ENCODE results near the gene TMED9.
A peak's percentile ranks its signal among the peaks of the same experiment; 100 is the strongest.

TMED9 gene

DNA sequence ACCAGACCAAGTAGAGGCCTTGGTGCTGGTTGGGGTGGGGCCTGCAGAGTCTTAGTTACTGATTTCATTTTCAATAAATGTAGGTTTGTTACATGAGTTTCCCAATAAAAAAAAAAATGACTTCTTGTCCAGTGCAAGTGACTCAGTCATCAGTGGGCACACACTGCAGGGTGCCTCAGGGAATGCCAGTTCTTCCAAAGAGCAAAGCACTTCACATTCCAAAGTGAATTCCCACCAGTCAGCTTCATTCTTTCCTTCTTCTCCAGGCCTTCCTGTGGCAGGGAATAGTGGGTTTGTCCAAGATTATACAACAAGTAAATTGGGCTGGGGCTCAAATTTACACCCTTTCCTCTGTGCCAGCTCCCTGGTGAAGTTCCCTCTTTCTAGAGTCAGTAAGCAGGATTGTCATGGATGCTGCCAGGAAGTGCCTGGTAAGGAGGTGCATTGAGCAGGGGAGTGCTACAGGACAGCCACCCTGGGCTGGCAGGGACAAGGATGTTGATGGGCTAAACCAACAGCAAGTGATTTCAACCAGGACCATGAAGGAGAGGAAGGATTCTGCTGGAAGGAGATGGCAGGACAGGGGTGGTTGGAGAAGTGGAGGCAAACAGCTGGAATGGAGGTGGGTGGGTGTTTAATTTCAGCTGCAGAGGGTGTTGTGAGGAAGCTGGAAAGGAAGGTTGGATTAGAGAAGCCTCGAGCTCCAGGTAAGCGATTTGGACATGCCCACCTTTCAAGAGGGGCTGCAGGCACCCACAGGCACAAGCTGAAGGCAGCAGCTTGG, 4.2 kb downstream of the TMED9 start:
- H3K27me3 Mint-ChIP-seq = peaks cover 2% of the 10 kb centered on the region
- no peaks in the 10 kb centered on the region for H3K9me3 Mint-ChIP-seq
- H3K27ac Mint-ChIP-seq = no peak overlapping the region
- DNase-seq = peak; percentile 24
- peaks cover 47% of the 10 kb centered on the region for H3K4me1 Mint-ChIP-seq (ENCODE audit: low read depth)
- no peak overlapping the region for H3K4me3 Mint-ChIP-seq
- H3K36me3 Mint-ChIP-seq (ENCODE audit: low read depth) = peaks cover 62% of the 10 kb centered on the region

DNA sequence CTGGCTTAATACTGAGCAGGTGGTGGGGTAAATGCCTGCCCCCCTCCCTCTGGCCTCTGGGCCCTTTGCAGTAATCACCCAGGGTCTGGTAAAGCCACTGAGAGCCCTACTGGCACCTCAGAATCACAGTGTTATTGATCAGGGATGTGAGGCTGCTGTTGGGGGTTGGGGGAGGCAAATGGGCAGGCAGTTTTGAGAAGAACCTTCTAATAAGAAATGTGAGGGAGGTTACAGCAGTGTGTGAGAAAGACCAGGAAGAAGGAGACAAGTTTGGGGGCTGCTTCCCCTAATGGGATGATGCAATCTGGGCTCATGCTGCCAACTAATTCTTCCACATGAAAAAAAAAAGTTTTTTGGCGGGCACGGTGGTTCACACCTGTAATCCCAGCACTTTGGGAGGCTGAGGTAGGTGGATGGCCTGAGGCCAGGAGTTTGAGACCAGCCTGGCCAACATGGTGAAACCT, 4.8 kb downstream of the TMED9 start:
- H3K27me3 Mint-ChIP-seq = no peaks in the 10 kb centered on the region
- peaks cover 62% of the 10 kb centered on the region for H3K36me3 Mint-ChIP-seq (ENCODE audit: low read depth)
- H3K4me1 Mint-ChIP-seq (ENCODE audit: low read depth) = peaks cover 48% of the 10 kb centered on the region
- DNase-seq = no peak
- H3K27ac Mint-ChIP-seq = peak overlapping the region; percentile 12
- no peaks in the 10 kb centered on the region for H3K9me3 Mint-ChIP-seq
- H3K4me3 Mint-ChIP-seq = no peak overlapping the region

DNA sequence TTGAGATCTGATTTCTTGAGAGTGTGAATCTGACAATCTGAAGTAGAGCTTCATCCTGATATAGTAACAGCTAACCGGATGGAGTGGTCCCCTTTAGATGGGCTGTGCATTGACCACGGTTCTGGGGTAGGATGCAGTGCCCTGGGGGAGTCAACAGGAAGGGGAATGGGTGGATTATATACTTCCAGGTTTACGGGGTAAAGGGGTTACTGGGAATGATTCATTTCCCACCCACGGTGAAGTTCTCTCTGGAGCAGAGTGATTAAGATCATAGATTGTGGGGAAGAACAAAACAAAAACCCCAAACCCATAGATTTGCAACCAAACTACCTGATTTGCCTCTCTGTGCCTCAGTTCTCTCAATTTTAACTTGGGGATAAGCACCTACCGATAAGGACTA, 6.5 kb downstream of the TMED9 start:
- Mint-ChIP-seq H3K27ac (peak overlapping the region; percentile 79), H3K4me3 (peak overlapping the region; percentile 78), H3K27me3 (no peaks in the 10 kb centered on the region), H3K36me3 (ENCODE audit: low read depth) (peaks cover 49% of the 10 kb centered on the region), H3K4me1 (ENCODE audit: low read depth) (peaks cover 42% of the 10 kb centered on the region), H3K9me3 (no peaks in the 10 kb centered on the region)
- peak; percentile 28 for DNase-seq

DNA sequence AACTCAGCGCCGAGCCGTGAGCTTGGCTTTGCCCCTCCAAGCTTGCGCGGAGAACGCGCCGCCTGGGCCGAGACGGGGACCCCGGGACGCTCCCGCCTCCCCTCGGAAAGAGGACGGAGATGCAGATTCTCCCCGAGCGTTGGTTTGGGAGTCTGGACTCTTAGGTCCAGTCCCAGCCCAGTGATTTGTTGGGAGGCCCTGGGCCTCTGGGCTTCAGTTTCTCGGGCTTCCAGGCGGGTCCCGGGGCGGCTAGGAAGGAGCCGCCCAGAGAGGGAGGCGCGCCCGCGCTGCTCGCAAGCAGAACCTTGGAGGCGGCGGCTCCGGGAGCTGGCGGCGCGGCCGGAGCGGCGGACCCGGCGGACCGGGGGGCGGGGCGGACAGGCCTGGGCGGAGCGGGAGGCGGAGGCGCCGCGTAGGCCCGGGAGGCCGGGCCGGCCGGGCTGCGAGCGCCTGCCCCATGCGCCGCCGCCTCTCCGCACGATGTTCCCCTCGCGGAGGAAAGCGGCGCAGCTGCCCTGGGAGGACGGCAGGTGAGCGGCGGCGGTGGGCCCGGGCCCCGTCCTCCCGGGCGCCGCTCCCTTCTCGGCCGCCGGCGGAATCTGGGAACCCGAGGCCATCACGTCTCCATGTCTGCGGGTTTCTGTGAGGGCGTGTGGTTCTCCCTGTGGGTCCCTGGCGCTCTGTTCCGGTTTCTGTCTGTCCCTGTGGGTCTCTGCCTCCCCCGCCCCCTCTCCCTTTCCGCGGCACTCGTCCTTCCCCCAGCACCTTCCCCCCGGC, 7.9 kb downstream of the TMED9 start, which contains the start of gene B4GALT7:
TSS of gene B4GALT7 (plus strand) at position 402 of the 777 bp plus-strand sequence. CDS start at position 481, 79 bp downstream.
- Mint-ChIP-seq H3K4me3 (peak within 1 kb of the TSS; percentile 92), H3K9me3 (no peaks in the 10 kb centered on the region), H3K36me3 (ENCODE audit: low read depth) (peaks cover 43% of the 10 kb centered on the region), H3K4me1 (ENCODE audit: low read depth) (peaks cover 34% of the 10 kb centered on the region), H3K27ac (peak within 1 kb of the TSS; percentile 92), H3K27me3 (no peaks in the 10 kb centered on the region)
- DNase-seq = peak; percentile 95

DNA sequence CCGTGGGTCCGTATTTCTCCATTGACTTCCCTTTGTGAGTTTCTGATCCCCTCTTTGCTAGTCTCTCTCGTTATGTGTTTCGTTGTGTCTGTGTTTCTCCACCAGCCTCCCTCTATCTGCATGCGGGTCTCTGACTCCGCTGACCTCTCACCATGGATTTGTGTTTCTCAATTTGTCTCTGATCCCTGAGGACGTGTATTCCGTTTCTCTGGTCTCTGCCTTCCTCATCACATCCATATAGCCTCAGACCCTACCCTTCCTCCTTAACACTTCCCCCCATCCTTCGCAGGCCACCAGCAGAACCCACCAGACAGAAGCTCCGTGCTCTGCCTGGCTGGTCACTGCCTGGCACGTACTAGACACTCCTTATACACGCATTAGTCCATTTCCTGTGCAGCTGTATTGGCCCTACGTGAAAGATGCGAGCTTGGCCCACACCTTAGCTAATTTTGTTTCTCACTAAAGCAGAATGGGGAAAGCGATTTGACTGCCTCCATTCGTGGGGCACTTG, 8.6 kb downstream of the TMED9 start:
- no peaks in the 10 kb centered on the region for H3K9me3 Mint-ChIP-seq
- peak overlapping the region; percentile 92 for H3K4me3 Mint-ChIP-seq
- peak overlapping the region; percentile 92 for H3K27ac Mint-ChIP-seq
- peaks cover 34% of the 10 kb centered on the region for H3K4me1 Mint-ChIP-seq (ENCODE audit: low read depth)
- no peak for DNase-seq
- H3K36me3 Mint-ChIP-seq (ENCODE audit: low read depth) = peaks cover 43% of the 10 kb centered on the region
- no peaks in the 10 kb centered on the region for H3K27me3 Mint-ChIP-seq

DNA sequence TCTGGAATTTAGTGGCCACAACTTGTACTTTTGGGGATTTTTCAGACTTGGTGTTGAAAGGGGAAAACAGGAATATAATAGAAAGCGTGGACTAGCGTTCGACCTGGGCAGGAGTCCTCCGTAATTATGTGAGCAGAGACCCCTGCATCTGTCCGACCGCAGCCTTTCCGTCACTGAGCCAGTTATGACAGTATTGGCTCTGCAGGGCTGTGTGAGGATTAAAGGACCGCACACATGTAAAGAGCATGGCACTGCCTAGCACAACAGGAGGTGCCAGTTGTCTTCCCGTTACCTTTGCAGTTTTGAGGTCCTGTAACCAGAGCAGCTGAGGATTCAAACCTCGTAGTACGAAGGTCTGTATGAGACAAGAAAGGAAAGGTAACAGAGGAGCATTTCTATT, 9.1 kb downstream of the TMED9 start:
- Mint-ChIP-seq H3K27me3 (no peaks in the 10 kb centered on the region), H3K4me1 (ENCODE audit: low read depth) (peaks cover 34% of the 10 kb centered on the region), H3K4me3 (peak overlapping the region; percentile 92), H3K9me3 (no peaks in the 10 kb centered on the region), H3K27ac (peak overlapping the region; percentile 92), H3K36me3 (ENCODE audit: low read depth) (peaks cover 43% of the 10 kb centered on the region)
- DNase-seq = peak; percentile 25

DNA sequence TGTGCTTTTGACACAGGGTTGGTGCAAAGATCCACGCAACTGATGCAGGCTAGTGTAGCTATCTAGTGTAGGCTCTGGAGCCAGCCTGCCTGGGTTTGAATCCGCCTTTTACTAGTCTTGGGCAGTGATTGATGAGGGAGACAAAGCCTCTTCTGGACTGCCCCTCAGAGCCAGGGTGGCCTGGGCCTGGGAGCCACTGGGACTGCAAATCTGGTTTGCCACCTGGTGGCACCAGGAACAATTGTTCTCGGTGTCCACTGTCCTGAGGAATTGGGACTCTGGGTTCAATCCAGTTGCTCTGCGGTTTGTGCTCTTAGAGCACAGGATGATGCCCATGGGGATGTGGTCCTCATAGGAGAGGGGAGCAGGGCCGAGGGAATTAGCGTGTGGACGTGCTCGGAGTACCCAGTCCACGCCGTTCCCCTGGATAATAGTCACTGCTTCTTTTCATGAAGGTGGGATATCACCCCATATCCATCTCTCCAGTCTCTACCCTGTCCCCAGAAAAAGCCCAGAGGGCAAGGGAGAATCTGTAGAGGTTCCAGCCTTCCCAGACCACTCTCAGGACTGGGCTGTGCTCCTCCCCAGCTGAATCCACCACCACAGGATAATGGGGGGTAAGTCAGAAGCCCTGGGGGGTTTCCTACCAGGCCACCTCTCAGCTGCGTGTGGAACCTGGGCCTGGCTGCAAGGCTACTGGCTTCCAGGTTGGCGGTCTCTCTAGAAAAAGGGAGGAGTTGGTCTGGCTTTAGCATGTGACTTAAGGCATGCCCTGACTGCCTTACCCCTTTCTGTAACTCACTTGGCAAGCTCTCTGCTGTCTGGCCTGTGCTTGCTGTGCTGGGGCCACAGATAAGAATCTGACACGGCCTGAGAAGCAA, 9.8 kb downstream of the TMED9 start:
- peak overlapping the region; percentile 92 for H3K4me3 Mint-ChIP-seq
- peaks cover 39% of the 10 kb centered on the region for H3K4me1 Mint-ChIP-seq (ENCODE audit: low read depth)
- peak; percentile 30 for DNase-seq
- H3K27me3 Mint-ChIP-seq = no peaks in the 10 kb centered on the region
- no peaks in the 10 kb centered on the region for H3K9me3 Mint-ChIP-seq
- H3K36me3 Mint-ChIP-seq (ENCODE audit: low read depth) = peaks cover 42% of the 10 kb centered on the region
- peak overlapping the region; percentile 92 for H3K27ac Mint-ChIP-seq

DNA sequence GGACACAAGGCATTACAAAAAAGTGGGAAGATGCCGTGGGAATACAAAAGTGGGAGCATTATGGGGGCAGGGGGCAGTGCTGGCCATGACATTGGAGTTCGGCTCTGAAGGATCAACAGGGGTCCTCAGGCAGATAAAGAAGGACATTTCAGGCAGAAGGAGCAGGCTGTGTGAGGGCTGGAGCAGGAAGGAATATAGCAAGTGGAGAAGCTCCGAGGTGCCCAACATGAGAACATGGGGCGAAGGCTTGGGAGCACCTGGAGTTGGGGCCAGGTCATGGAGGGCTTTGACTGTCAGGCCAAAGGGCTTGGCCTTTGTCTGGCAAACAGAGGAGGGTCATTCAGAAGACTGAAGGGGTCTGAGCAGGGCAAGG, 10.4 kb downstream of the TMED9 start:
- peaks cover 44% of the 10 kb centered on the region for H3K4me1 Mint-ChIP-seq (ENCODE audit: low read depth)
- no peak overlapping the region for H3K27ac Mint-ChIP-seq
- no peak overlapping the region for H3K4me3 Mint-ChIP-seq
- peak; percentile 13 for DNase-seq
- H3K9me3 Mint-ChIP-seq = no peaks in the 10 kb centered on the region
- peaks cover 42% of the 10 kb centered on the region for H3K36me3 Mint-ChIP-seq (ENCODE audit: low read depth)
- H3K27me3 Mint-ChIP-seq = no peaks in the 10 kb centered on the region

DNA sequence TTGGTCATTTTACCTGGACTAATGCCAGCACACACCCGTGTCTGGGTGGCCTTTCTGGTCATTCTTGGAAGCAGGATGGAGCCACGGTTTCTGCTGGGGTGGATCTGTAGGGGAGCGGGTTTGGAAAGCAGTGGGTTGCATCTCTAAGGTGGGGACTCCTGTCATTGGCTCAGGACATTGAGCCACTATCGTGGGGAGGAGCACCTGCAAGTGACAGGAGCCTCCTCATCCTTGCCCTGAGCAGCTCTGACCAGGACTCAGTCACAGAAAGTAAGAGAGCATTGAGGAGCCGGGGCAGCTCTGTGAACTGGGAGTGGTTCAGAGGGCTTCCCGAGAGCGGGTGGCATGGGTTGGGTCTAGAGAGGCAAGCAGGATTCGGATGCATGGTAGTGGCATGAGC, 11.6 kb downstream of the TMED9 start:
- no peaks in the 10 kb centered on the region for H3K9me3 Mint-ChIP-seq
- H3K27me3 Mint-ChIP-seq = no peaks in the 10 kb centered on the region
- no peak for DNase-seq
- peaks cover 49% of the 10 kb centered on the region for H3K36me3 Mint-ChIP-seq (ENCODE audit: low read depth)
- no peak overlapping the region for H3K27ac Mint-ChIP-seq
- H3K4me1 Mint-ChIP-seq (ENCODE audit: low read depth) = peaks cover 37% of the 10 kb centered on the region
- H3K4me3 Mint-ChIP-seq = no peak overlapping the region

DNA sequence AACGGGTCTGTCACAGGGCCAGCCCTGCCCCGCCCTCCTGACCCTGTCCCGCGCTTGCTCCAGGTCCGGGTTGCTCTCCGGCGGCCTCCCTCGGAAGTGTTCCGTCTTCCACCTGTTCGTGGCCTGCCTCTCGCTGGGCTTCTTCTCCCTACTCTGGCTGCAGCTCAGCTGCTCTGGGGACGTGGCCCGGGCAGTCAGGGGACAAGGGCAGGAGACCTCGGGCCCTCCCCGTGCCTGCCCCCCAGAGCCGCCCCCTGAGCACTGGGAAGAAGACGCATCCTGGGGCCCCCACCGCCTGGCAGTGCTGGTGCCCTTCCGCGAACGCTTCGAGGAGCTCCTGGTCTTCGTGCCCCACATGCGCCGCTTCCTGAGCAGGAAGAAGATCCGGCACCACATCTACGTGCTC, 12.1 kb downstream of the TMED9 start:
- H3K36me3 Mint-ChIP-seq (ENCODE audit: low read depth) = peaks cover 54% of the 10 kb centered on the region
- no peaks in the 10 kb centered on the region for H3K27me3 Mint-ChIP-seq
- peak; percentile 19 for DNase-seq
- H3K4me3 Mint-ChIP-seq = no peak overlapping the region
- H3K27ac Mint-ChIP-seq = no peak overlapping the region
- no peaks in the 10 kb centered on the region for H3K9me3 Mint-ChIP-seq
- peaks cover 33% of the 10 kb centered on the region for H3K4me1 Mint-ChIP-seq (ENCODE audit: low read depth)

DNA sequence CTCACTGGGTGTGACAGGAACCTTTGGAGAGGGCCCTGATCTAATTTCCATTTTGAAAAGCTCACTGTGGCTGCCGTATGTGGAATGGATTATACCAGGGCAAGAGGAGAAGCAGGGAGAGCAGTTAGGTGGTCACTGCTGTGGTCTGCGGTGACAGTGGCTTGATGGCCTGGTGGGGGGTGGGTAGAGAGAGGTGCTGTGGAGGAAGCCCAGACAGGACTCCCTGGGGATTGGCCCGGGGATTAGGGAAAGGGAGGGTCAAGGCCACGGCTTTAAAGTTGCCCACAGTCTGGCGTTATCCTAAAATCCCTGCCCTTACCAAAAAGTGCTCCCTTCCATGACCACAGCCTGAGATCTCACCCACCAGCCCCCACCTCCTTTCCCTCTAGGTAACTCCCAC, 12.7 kb downstream of the TMED9 start:
- H3K9me3 Mint-ChIP-seq = no peaks in the 10 kb centered on the region
- H3K36me3 Mint-ChIP-seq (ENCODE audit: low read depth) = peaks cover 58% of the 10 kb centered on the region
- peaks cover 31% of the 10 kb centered on the region for H3K4me1 Mint-ChIP-seq (ENCODE audit: low read depth)
- H3K27me3 Mint-ChIP-seq = no peaks in the 10 kb centered on the region
- peak overlapping the region; percentile 33 for H3K27ac Mint-ChIP-seq
- H3K4me3 Mint-ChIP-seq = no peak overlapping the region
- DNase-seq = peak; percentile 26

DNA sequence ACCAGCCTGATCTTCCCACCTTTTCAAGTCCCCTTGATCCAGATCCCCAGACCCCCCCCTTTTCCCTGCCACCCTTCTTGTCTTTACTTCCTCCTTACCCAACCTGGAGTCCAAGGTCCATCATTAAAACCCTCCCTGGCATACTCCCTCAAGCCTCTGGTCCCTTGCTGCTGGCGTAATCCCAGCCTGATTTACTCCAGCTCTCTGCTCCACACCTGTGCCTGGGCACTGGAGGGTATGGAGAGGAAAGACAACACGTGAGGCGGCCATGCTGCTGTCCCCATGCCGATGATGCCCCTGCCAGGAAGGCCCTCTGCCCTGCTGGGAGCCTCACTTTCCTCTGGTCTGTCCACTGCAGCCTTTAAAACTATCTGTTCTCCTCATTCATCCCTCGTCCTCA, 13.1 kb downstream of the TMED9 start:
- H3K4me3 Mint-ChIP-seq = no peak overlapping the region
- no peak for DNase-seq
- peak overlapping the region; percentile 33 for H3K27ac Mint-ChIP-seq
- H3K9me3 Mint-ChIP-seq = no peaks in the 10 kb centered on the region
- H3K27me3 Mint-ChIP-seq = no peaks in the 10 kb centered on the region
- H3K4me1 Mint-ChIP-seq (ENCODE audit: low read depth) = peaks cover 31% of the 10 kb centered on the region
- H3K36me3 Mint-ChIP-seq (ENCODE audit: low read depth) = peaks cover 61% of the 10 kb centered on the region

DNA sequence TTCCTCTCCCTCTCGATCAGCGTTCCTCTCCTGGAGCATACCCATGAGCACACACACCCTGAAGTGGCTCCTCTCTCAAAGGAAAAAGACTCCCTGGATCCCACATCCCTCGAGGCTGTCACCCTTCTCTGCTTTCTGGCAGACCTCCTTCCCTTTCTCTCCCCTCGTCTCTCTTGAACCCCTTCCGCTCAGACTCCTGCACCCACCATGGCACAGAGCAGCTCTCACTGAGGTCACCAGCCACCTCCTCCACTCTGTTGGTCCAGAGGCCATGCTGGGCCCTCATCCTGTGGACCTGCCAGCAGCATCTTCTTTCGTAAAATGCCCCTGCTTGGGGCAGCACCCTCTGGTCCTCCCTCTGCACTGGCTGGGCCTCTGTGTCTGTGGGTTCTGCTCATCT, 13.7 kb downstream of the TMED9 start:
- H3K4me3 Mint-ChIP-seq = no peak overlapping the region
- H3K4me1 Mint-ChIP-seq (ENCODE audit: low read depth) = peaks cover 28% of the 10 kb centered on the region
- no peak for DNase-seq
- peaks cover 62% of the 10 kb centered on the region for H3K36me3 Mint-ChIP-seq (ENCODE audit: low read depth)
- no peaks in the 10 kb centered on the region for H3K27me3 Mint-ChIP-seq
- no peaks in the 10 kb centered on the region for H3K9me3 Mint-ChIP-seq
- H3K27ac Mint-ChIP-seq = peak overlapping the region; percentile 9
